Activated CD8-positive, alpha-beta memory T cell treated with anti-CD3 and anti-CD28 coated beads, Interleukin-2, amount 50 U/mL, for 24 hours (primary cell): Measurements from ENCODE around the gene FAM53B.
"Not testable (repeated sequence)": the region's sequence is repeated elsewhere in the genome, so short reads cannot be mapped to it uniquely, and the experiment has no call there.

ENCODE experiments used
- DNase-seq: peaks from one replicate; pipeline ENCODE4 v3.0.0-alpha.2; 2020; ENCODE audit errors: extremely low read depth

FAM53B gene

GRCh38 chr10:124610186-124610585 is 134.0 kb downstream of the FAM53B start:
- DNase-seq, result not testable (repeated sequence)

GRCh38 chr10:124609698-124610097 is 134.5 kb downstream of the FAM53B start:
- no peak for DNase-seq

- no peak for DNase-seq
Measured at GRCh38 chr10:124608093-124608721, 136.0 kb downstream of the FAM53B start.

GRCh38 chr10:124607693-124608092 is 136.5 kb downstream of the FAM53B start:
- no peak for DNase-seq

GRCh38 chr10:124606822-124607221 is 137.4 kb downstream of the FAM53B start:
- DNase-seq, result no peak

GRCh38 chr10:124605856-124606812 is 138.0 kb downstream of the FAM53B start:
- no peak for DNase-seq

- DNase-seq, result no peak
Measured at GRCh38 chr10:124605481-124605855, 138.7 kb downstream of the FAM53B start.

- no peak for DNase-seq
Measured at GRCh38 chr10:124605001-124605370, 139.2 kb downstream of the FAM53B start.

- no peak for DNase-seq
Measured at GRCh38 chr10:124604214-124605000, 139.8 kb downstream of the FAM53B start.

- DNase-seq, result no peak
Measured at GRCh38 chr10:124603376-124604213, 140.6 kb downstream of the FAM53B start.

- DNase-seq, result no peak
Measured at GRCh38 chr10:124602646-124603365, 141.4 kb downstream of the FAM53B start.

- DNase-seq, result no peak
Measured at GRCh38 chr10:124602121-124602561, 142.0 kb downstream of the FAM53B start.

GRCh38 chr10:124601431-124602120 is 142.6 kb downstream of the FAM53B start:
- no peak for DNase-seq

GRCh38 chr10:124601016-124601415 is 143.2 kb downstream of the FAM53B start:
- DNase-seq, result no peak

GRCh38 chr10:124600051-124600880 is 143.9 kb downstream of the FAM53B start:
- DNase-seq, result no peak

- no peak for DNase-seq
Measured at GRCh38 chr10:124599588-124600050, 144.6 kb downstream of the FAM53B start.

GRCh38 chr10:124598773-124599587 is 145.2 kb downstream of the FAM53B start:
- no peak for DNase-seq

GRCh38 chr10:124598196-124598595 is 146.0 kb downstream of the FAM53B start:
- no peak for DNase-seq
